ENCODE measurements around the gene SLC25A13. TPM values are rescaled to one million over a fixed set of nuclear protein-coding genes. Genes with fewer than 3 reads are reported as not detected.
A peak's percentile ranks its signal among the peaks of the same experiment; 100 is the strongest.

The SLC25A13 gene
- total and polyA plus RNA-seq, 2 of the 13 experiments (the other 11 are each of a cell fraction or from before 2014, with no cell fraction given), result 36.2 to 84.9 TPM

DNA sequence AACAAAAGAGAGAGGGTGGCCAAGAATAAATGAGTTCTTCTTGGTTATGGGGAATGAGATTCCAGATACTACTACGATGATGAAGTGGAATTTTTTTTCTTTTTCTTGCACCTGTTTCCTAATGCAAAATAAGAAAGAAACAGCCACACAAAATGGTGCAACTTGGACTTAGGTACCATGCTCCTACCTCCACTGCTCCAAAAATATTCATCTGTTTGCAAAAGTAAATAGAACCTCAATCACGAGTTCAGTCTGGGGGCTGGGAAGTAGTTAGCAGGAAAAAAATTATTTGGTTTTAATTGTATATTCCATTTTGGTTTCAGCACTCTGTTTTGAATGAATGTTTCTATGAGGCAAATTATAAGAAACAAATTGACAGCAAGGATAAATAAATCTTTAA lies 73.5 kb downstream of the SLC25A13 start (continued):
- TF ChIP-seq HNF4G (IDR thresholded peaks at IDR 0.05; ENCODE audit: borderline replicate concordance, low read depth, low read length) (peak; percentile 51; the same call in 1 of the 2 replicates), HNF4G (CRISPR knock-in tag; IDR thresholded peaks at IDR 0.05; ENCODE audit: borderline replicate concordance, low read depth) (no peak), ZNF546 (CRISPR knock-in tag; conservative IDR thresholded peaks at IDR 0.05) (no peak), POLR2G (IDR thresholded peaks at IDR 0.05; ENCODE audit: low read depth, low read length) (no peak), ZNF644 (CRISPR knock-in tag; IDR thresholded peaks at IDR 0.05; ENCODE audit: low read depth) (peak; percentile 93), POGZ (CRISPR knock-in tag; IDR thresholded peaks at IDR 0.05) (peak; percentile 70), ZNF589 (CRISPR knock-in tag; conservative IDR thresholded peaks at IDR 0.05) (no peak), ZNF703 (CRISPR knock-in tag; IDR thresholded peaks at IDR 0.05; ENCODE audit: borderline replicate concordance) (no peak), SETDB1 (CRISPR knock-in tag; IDR thresholded peaks at IDR 0.05; ENCODE audit: borderline replicate concordance) (no peak), KDM4B (CRISPR knock-in tag; IDR thresholded peaks at IDR 0.05) (no peak), KLF13 (CRISPR knock-in tag; IDR thresholded peaks at IDR 0.05) (no peak), HOXA7 (CRISPR knock-in tag; IDR thresholded peaks at IDR 0.05) (no peak), ZNF850 (CRISPR knock-in tag; conservative IDR thresholded peaks at IDR 0.05) (no peak)
- TF ChIP-seq, protein P1, sequence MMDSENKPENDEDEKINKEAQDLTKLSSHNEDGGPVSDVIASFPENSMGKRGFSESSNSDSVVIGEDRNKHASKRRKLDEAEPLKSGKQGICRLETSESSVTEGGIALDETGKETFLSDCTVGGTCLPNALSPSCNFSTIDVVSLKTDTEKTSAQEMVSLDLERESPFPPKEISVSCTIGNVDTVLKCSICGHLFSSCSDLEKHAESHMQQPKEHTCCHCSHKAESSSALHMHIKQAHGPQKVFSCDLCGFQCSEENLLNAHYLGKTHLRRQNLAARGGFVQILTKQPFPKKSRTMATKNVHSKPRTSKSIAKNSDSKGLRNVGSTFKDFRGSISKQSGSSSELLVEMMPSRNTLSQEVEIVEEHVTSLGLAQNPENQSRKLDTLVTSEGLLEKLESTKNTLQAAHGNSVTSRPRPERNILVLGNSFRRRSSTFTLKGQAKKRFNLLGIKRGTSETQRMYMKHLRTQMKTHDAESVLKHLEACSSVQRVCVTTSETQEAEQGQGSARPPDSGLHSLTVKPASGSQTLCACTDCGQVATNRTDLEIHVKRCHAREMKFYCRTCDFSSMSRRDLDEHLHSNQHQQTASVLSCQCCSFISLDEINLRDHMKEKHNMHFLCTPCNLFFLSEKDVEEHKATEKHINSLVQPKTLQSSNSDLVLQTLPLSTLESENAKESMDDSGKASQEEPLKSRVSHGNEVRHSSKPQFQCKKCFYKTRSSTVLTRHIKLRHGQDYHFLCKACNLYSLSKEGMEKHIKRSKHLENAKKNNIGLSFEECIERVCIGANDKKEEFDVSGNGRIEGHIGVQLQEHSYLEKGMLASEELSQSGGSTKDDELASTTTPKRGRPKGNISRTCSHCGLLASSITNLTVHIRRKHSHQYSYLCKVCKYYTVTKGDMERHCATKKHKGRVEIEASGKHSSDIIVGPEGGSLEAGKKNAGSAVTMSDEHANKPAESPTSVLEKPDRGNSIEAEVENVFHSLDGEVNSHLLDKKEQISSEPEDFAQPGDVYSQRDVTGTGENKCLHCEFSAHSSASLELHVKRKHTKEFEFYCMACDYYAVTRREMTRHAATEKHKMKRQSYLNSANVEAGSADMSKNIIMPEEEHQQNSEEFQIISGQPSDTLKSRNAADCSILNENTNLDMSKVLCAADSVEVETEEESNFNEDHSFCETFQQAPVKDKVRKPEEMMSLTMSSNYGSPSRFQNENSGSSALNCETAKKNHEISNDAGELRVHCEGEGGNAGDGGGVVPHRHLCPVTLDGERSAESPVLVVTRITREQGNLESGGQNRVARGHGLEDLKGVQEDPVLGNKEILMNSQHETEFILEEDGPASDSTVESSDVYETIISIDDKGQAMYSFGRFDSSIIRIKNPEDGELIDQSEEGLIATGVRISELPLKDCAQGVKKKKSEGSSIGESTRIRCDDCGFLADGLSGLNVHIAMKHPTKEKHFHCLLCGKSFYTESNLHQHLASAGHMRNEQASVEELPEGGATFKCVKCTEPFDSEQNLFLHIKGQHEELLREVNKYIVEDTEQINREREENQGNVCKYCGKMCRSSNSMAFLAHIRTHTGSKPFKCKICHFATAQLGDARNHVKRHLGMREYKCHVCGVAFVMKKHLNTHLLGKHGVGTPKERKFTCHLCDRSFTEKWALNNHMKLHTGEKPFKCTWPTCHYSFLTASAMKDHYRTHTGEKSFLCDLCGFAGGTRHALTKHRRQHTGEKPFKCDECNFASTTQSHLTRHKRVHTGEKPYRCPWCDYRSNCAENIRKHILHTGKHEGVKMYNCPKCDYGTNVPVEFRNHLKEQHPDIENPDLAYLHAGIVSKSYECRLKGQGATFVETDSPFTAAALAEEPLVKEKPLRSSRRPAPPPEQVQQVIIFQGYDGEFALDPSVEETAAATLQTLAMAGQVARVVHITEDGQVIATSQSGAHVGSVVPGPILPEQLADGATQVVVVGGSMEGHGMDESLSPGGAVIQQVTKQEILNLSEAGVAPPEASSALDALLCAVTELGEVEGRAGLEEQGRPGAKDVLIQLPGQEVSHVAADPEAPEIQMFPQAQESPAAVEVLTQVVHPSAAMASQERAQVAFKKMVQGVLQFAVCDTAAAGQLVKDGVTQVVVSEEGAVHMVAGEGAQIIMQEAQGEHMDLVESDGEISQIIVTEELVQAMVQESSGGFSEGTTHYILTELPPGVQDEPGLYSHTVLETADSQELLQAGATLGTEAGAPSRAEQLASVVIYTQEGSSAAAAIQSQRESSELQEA (CRISPR knock-in tag; IDR thresholded peaks at IDR 0.05; ENCODE audit: not compliant biosample characterization), result no peak
- TF ChIP-seq, protein P2, sequence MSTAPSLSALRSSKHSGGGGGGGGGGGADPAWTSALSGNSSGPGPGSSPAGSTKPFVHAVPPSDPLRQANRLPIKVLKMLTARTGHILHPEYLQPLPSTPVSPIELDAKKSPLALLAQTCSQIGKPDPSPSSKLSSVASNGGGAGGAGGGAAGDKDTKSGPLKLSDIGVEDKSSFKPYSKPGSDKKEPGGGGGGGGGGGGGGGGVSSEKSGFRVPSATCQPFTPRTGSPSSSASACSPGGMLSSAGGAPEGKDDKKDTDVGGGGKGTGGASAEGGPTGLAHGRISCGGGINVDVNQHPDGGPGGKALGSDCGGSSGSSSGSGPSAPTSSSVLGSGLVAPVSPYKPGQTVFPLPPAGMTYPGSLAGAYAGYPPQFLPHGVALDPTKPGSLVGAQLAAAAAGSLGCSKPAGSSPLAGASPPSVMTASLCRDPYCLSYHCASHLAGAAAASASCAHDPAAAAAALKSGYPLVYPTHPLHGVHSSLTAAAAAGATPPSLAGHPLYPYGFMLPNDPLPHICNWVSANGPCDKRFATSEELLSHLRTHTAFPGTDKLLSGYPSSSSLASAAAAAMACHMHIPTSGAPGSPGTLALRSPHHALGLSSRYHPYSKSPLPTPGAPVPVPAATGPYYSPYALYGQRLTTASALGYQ (CRISPR knock-in tag; IDR thresholded peaks at IDR 0.05), result no peak
- TF ChIP-seq, protein P3, sequence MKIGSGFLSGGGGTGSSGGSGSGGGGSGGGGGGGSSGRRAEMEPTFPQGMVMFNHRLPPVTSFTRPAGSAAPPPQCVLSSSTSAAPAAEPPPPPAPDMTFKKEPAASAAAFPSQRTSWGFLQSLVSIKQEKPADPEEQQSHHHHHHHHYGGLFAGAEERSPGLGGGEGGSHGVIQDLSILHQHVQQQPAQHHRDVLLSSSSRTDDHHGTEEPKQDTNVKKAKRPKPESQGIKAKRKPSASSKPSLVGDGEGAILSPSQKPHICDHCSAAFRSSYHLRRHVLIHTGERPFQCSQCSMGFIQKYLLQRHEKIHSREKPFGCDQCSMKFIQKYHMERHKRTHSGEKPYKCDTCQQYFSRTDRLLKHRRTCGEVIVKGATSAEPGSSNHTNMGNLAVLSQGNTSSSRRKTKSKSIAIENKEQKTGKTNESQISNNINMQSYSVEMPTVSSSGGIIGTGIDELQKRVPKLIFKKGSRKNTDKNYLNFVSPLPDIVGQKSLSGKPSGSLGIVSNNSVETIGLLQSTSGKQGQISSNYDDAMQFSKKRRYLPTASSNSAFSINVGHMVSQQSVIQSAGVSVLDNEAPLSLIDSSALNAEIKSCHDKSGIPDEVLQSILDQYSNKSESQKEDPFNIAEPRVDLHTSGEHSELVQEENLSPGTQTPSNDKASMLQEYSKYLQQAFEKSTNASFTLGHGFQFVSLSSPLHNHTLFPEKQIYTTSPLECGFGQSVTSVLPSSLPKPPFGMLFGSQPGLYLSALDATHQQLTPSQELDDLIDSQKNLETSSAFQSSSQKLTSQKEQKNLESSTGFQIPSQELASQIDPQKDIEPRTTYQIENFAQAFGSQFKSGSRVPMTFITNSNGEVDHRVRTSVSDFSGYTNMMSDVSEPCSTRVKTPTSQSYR (CRISPR knock-in tag; IDR thresholded peaks at IDR 0.05; ENCODE audit: borderline replicate concordance), result peak; percentile 53; the same call in 1 of the 2 replicates
- TF ChIP-seq, protein P4, sequence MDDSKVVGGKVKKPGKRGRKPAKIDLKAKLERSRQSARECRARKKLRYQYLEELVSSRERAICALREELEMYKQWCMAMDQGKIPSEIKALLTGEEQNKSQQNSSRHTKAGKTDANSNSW (CRISPR knock-in tag; IDR thresholded peaks at IDR 0.05; ENCODE audit: borderline replicate concordance), result no peak
